ENCODE data around the gene SAP130.
A peak's percentile ranks its signal among the peaks of the same experiment; 100 is the strongest.

The SAP130 gene

GRCh38 chr2:128027801-128028667 lies at the start of gene SAP130:
Gene SAP130, minus strand, starts transcription at chr2:128028059. Its CDS starts 1,767 bp downstream, at chr2:128026292.
- peak; percentile 38 for DNase-seq

GRCh38 chr2:128076461-128077106 lies 48.7 kb upstream of the SAP130 start:
- no peak for DNase-seq

GRCh38 chr2:128073278-128073677 lies 45.4 kb upstream of the SAP130 start:
- no peak for DNase-seq

- DNase-seq, result no peak
Measured at GRCh38 chr2:128069769-128070168, 41.9 kb upstream of the SAP130 start.

GRCh38 chr2:128064353-128064752 lies 36.5 kb upstream of the SAP130 start:
- no peak for DNase-seq

- DNase-seq, result no peak
Measured at GRCh38 chr2:128062571-128062970, 34.7 kb upstream of the SAP130 start.

GRCh38 chr2:128058114-128058513 lies 30.3 kb upstream of the SAP130 start:
- DNase-seq, result no peak

GRCh38 chr2:128057334-128057733 lies 29.5 kb upstream of the SAP130 start:
- DNase-seq, result no peak

GRCh38 chr2:128054104-128054885 lies 26.4 kb upstream of the SAP130 start:
- no peak for DNase-seq

GRCh38 chr2:128053331-128053730 lies 25.5 kb upstream of the SAP130 start:
- DNase-seq, result no peak

- DNase-seq, result no peak
Measured at GRCh38 chr2:128043041-128043440, 15.2 kb upstream of the SAP130 start.

GRCh38 chr2:128041561-128041960 lies 13.7 kb upstream of the SAP130 start:
- DNase-seq, result no peak

- no peak for DNase-seq
Measured at GRCh38 chr2:128040166-128040771, 12.4 kb upstream of the SAP130 start.

- DNase-seq, result no peak
Measured at GRCh38 chr2:128039535-128039934, 11.7 kb upstream of the SAP130 start.

GRCh38 chr2:128038411-128038810 lies 10.6 kb upstream of the SAP130 start:
- DNase-seq, result no peak

- no peak for DNase-seq
Measured at GRCh38 chr2:128037649-128038048, 9.8 kb upstream of the SAP130 start.

- no peak for DNase-seq
Measured at GRCh38 chr2:128036748-128037607, 9.1 kb upstream of the SAP130 start.

GRCh38 chr2:128032092-128032491 lies 4.2 kb upstream of the SAP130 start:
- DNase-seq, result no peak

- no peak for DNase-seq
Measured at GRCh38 chr2:128028668-128029054, 802 bp upstream of the SAP130 start.

GRCh38 chr2:128027278-128027800 lies 520 bp downstream of the SAP130 start:
- peak; percentile 70 for DNase-seq

GRCh38 chr2:128026448-128027277 lies 1.2 kb downstream of the SAP130 start:
- no peak for DNase-seq

Measured in NCI-H1436 treated with DMSO at 0.1 percent for 48 hours (cell line).